ENCODE measurements around the gene TRPV4. TPM values are rescaled to one million over a fixed set of nuclear protein-coding genes. Genes with fewer than 3 reads are reported as not detected.

The TRPV4 gene
- polyA plus RNA-seq, 1 donor from 2014 or later = not detected

DNA sequence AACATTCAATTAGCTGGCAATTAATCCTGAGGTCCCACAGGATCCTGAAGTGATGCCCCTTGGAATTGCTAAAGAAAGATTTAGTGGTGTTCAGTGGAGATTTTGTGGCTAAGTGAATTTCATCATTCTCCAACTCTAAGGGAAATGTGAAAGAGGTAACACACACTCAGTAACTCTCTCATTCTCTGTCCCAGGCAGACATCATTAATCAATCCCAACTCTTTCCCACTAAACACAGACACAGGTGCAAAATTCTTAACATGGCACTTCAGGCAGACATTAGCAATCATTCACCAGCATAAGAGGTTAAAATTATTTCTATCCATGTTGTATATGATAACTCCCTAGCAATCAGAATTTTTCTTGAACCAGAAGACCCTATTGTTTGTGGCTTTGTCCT is 40.2 kb downstream of the TRPV4 start:
- H2AFZ ChIP-seq (ENCODE audit: low read depth, low read length) = no peak overlapping the region
- H3K27me3 ChIP-seq (ENCODE audit: insufficient read depth, low read depth, low read length) = no peaks in the 10 kb centered on the region
- H3K27ac ChIP-seq (ENCODE audit: low read length) = no peak overlapping the region
- H3K9me3 ChIP-seq (ENCODE audit: low read length) = no peaks in the 10 kb centered on the region
- no peak overlapping the region for H3K4me2 ChIP-seq (ENCODE audit: low read length)
- no peak overlapping the region for H3K4me3 ChIP-seq (ENCODE audit: low read length)
- H3K9me2 ChIP-seq (ENCODE audit: insufficient read depth, low read length) = no peaks in the 10 kb centered on the region
- no peak for TF ChIP-seq MXI1 (conservative IDR thresholded peaks at IDR 0.05; ENCODE audit: poor library complexity, severe bottlenecking)
- no peak for TF ChIP-seq EP300 (conservative IDR thresholded peaks at IDR 0.05; ENCODE audit: poor library complexity, severe bottlenecking)
- TF ChIP-seq POLR2AphosphoS5 (IDR thresholded peaks at IDR 0.05) = no peak
- no peak for TF ChIP-seq EZH2 (IDR thresholded peaks at IDR 0.05; ENCODE audit: borderline replicate concordance, insufficient read depth, low read length, poor library complexity, severe bottlenecking)
- no peak for TF ChIP-seq TAF1 (IDR thresholded peaks at IDR 0.05; ENCODE audit: low read depth)
- TF ChIP-seq REST (IDR thresholded peaks at IDR 0.05; ENCODE audit: borderline replicate concordance) = no peak
- no peak for TF ChIP-seq RAD21 (conservative IDR thresholded peaks at IDR 0.05)
- TF ChIP-seq, protein P1, sequence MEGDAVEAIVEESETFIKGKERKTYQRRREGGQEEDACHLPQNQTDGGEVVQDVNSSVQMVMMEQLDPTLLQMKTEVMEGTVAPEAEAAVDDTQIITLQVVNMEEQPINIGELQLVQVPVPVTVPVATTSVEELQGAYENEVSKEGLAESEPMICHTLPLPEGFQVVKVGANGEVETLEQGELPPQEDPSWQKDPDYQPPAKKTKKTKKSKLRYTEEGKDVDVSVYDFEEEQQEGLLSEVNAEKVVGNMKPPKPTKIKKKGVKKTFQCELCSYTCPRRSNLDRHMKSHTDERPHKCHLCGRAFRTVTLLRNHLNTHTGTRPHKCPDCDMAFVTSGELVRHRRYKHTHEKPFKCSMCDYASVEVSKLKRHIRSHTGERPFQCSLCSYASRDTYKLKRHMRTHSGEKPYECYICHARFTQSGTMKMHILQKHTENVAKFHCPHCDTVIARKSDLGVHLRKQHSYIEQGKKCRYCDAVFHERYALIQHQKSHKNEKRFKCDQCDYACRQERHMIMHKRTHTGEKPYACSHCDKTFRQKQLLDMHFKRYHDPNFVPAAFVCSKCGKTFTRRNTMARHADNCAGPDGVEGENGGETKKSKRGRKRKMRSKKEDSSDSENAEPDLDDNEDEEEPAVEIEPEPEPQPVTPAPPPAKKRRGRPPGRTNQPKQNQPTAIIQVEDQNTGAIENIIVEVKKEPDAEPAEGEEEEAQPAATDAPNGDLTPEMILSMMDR (IDR thresholded peaks at IDR 0.05; ENCODE audit: poor library complexity, severe bottlenecking) = no peak
- TF ChIP-seq SMC3 (conservative IDR thresholded peaks at IDR 0.05; ENCODE audit: poor library complexity) = no peak
- H3K36me3 ChIP-seq (ENCODE audit: insufficient read depth, low read length) = no peaks in the 10 kb centered on the region
- no peaks in the 10 kb centered on the region for H3K79me2 ChIP-seq (replicated peaks; ENCODE audit: insufficient read depth, low read length)
- H3F3A ChIP-seq (ENCODE audit: insufficient read depth, low read length, poor library complexity, severe bottlenecking) = no peaks in the 10 kb centered on the region
- H4K20me1 ChIP-seq (ENCODE audit: insufficient read depth) = no peaks in the 10 kb centered on the region
- no peak overlapping the region for H3K9ac ChIP-seq (ENCODE audit: low read length)

GRCh38 chr12:109789526-109790048 is 43.6 kb downstream of the TRPV4 start:
- Histone ChIP-seq H3K4me3 (ENCODE audit: low read length) (no peak overlapping the region), H3K9me3 (ENCODE audit: low read length) (no peaks in the 10 kb centered on the region), H4K20me1 (ENCODE audit: insufficient read depth) (no peaks in the 10 kb centered on the region), H3K36me3 (ENCODE audit: insufficient read depth, low read length) (no peaks in the 10 kb centered on the region), H2AFZ (ENCODE audit: low read depth, low read length) (no peak overlapping the region), H3K4me2 (ENCODE audit: low read length) (no peak overlapping the region), H3K27me3 (ENCODE audit: insufficient read depth, low read depth, low read length) (no peaks in the 10 kb centered on the region), H3K9me2 (ENCODE audit: insufficient read depth, low read length) (no peaks in the 10 kb centered on the region), H3K27ac (ENCODE audit: low read length) (no peak overlapping the region), H3F3A (ENCODE audit: insufficient read depth, low read length, poor library complexity, severe bottlenecking) (no peaks in the 10 kb centered on the region), H3K79me2 (replicated peaks; ENCODE audit: insufficient read depth, low read length) (no peaks in the 10 kb centered on the region), H3K9ac (ENCODE audit: low read length) (no peak overlapping the region)
- TF ChIP-seq EP300 (conservative IDR thresholded peaks at IDR 0.05; ENCODE audit: poor library complexity, severe bottlenecking) (no peak), REST (IDR thresholded peaks at IDR 0.05; ENCODE audit: borderline replicate concordance) (no peak), RAD21 (conservative IDR thresholded peaks at IDR 0.05) (no peak)
